GM23338 (cell line): ENCODE data around the gene ANKZF1. TPM values are rescaled to one million over a fixed set of nuclear protein-coding genes. Genes with fewer than 3 reads are reported as not detected.

ENCODE experiments used
- ATAC-seq: fragments of 200-7000 bp; cut with Tn5 transposase; 3 replicates; pipeline ENCODE4 v1.9.1; 2020
- DNase-seq: peaks from one replicate; pipeline ENCODE4 v3.0.0-alpha.2; 2015; ENCODE audit warnings: low spot score
- H2AFZ ChIP-seq: fragments of 200-600 bp; sonication (generic); 2 replicates; pipeline ENCODE4 v1.8.0; 2016; ENCODE audit warnings: antibody characterized with exemption, mild to moderate bottlenecking, moderate library complexity
- H3F3A ChIP-seq: fragments of 200-600 bp; sonication (generic); replicated peaks from 2 replicates; pipeline ENCODE4 v1.8.0; 2017; ENCODE audit warnings: antibody characterized with exemption, mixed run types, low read depth
- H3K27ac ChIP-seq: fragments of 200-600 bp; sonication (generic); 2 replicates; pipeline ENCODE4 v1.6.1; 2016; ENCODE audit warnings: low read depth
- H3K27me3 ChIP-seq: fragments of 200-600 bp; sonication (generic); 2 replicates; pipeline ENCODE4 v1.8.0; 2016; ENCODE audit warnings: mild to moderate bottlenecking, mixed run types, moderate library complexity; ENCODE audit not compliant: insufficient read depth
- H3K36me3 ChIP-seq: fragments of 200-600 bp; sonication (generic); 2 replicates; pipeline ENCODE4 v1.8.0; 2016; ENCODE audit warnings: mild to moderate bottlenecking; ENCODE audit not compliant: insufficient read depth
- H3K4me1 ChIP-seq: fragments of 200-600 bp; sonication (generic); 2 replicates; pipeline ENCODE4 v1.8.0; 2016; ENCODE audit warnings: mild to moderate bottlenecking, moderate library complexity; ENCODE audit not compliant: insufficient read depth
- H3K4me2 ChIP-seq: fragments of 200-600 bp; sonication (generic); 2 replicates; pipeline ENCODE4 v1.7.1; 2017; ENCODE audit warnings: mixed run types
- H3K4me3 ChIP-seq: fragments of 200-600 bp; sonication (generic); 2 replicates; pipeline ENCODE4 v1.6.1; 2016; ENCODE audit warnings: mixed run types
- H3K79me2 ChIP-seq: fragments of 200-600 bp; sonication (generic); replicated peaks from 2 replicates; pipeline ENCODE4 v1.8.0; 2017; ENCODE audit warnings: mild to moderate bottlenecking; ENCODE audit not compliant: insufficient read depth
- H3K9me2 ChIP-seq: fragments of 200-600 bp; sonication (generic); 2 replicates; pipeline ENCODE4 v1.8.0; 2017; ENCODE audit not compliant: insufficient read depth
- H4K20me1 ChIP-seq: fragments of 200-600 bp; sonication (generic); replicated peaks from 2 replicates; pipeline ENCODE4 v1.8.0; 2017; ENCODE audit warnings: mild to moderate bottlenecking; ENCODE audit not compliant: insufficient read depth
- H3K27ac Mint-ChIP-seq: 2 replicates; pipeline ENCODE4 v1.8.0; 2020; ENCODE audit warnings: inconsistent platforms, mild to moderate bottlenecking, moderate library complexity, mixed read lengths
- H3K27me3 Mint-ChIP-seq: 3 replicates; pipeline ENCODE4 v1.8.0; 2022; ENCODE audit warnings: low read depth, mild to moderate bottlenecking, moderate library complexity, mixed read lengths, inconsistent platforms; ENCODE audit not compliant: insufficient read depth, poor library complexity
- H3K36me3 Mint-ChIP-seq: 3 replicates; pipeline ENCODE4 v1.8.0; 2021; ENCODE audit warnings: low read depth, mild to moderate bottlenecking, inconsistent platforms, moderate library complexity, mixed read lengths
- H3K4me1 Mint-ChIP-seq: 3 replicates; pipeline ENCODE4 v1.8.0; 2020; ENCODE audit warnings: mild to moderate bottlenecking, inconsistent platforms, mixed read lengths
- H3K4me3 Mint-ChIP-seq: 3 replicates; pipeline ENCODE4 v1.8.0; 2021; ENCODE audit warnings: moderate library complexity, mild to moderate bottlenecking, inconsistent platforms, mixed read lengths
- H3K9me3 Mint-ChIP-seq: 3 replicates; pipeline ENCODE4 v1.8.0; 2020; ENCODE audit warnings: moderate library complexity, mild to moderate bottlenecking, inconsistent platforms, mixed read lengths
- CREB1 ChIP-seq: fragments of 250-450 bp; sonication (Bioruptor Pico); IDR thresholded peaks from 2 replicates; pipeline ENCODE4 v1.5.0; 2020; ENCODE audit warnings: low read depth, mild to moderate bottlenecking, moderate library complexity
- ETS1 ChIP-seq: IDR thresholded peaks from 2 replicates; pipeline ENCODE4 v1.6.1; 2016; ENCODE audit warnings: antibody characterized with exemption
- EZH2 ChIP-seq: fragments of 200-600 bp; sonication (generic); IDR thresholded peaks from one replicate; pipeline ENCODE4 v1.8.0; 2017; ENCODE audit warnings: antibody characterized with exemption, mild to moderate bottlenecking, low read depth; ENCODE audit not compliant: unreplicated experiment
- EZH2phosphoT487 ChIP-seq: fragments of 200-600 bp; sonication (generic); IDR thresholded peaks from one replicate; pipeline ENCODE4 v1.8.1; 2018; ENCODE audit warnings: antibody characterized with exemption; ENCODE audit not compliant: unreplicated experiment
- JUNB ChIP-seq: IDR thresholded peaks from one replicate; pipeline ENCODE4 v1.6.1; 2016; ENCODE audit warnings: antibody characterized with exemption; ENCODE audit not compliant: unreplicated experiment
- NANOG ChIP-seq: IDR thresholded peaks from 2 replicates; pipeline ENCODE4 v1.6.1; 2016; ENCODE audit warnings: antibody characterized with exemption, borderline replicate concordance
- POLR2AphosphoS5 ChIP-seq: IDR thresholded peaks from 2 replicates; pipeline ENCODE4 v1.6.1; 2016; ENCODE audit warnings: antibody characterized with exemption, low read depth
- STAT1 ChIP-seq: IDR thresholded peaks from one replicate; pipeline ENCODE4 v1.6.1; 2016; ENCODE audit warnings: antibody characterized with exemption; ENCODE audit not compliant: unreplicated experiment
- ZNF114 ChIP-seq: fragments of 250-450 bp; sonication (Bioruptor Pico); IDR thresholded peaks from 2 replicates; pipeline ENCODE4 v1.5.0; 2020; ENCODE audit warnings: mild to moderate bottlenecking, moderate library complexity
- ZNF331 ChIP-seq: fragments of 250-450 bp; sonication (Bioruptor Pico); IDR thresholded peaks from 2 replicates; pipeline ENCODE4 v1.5.0; 2020; ENCODE audit warnings: low read depth, mild to moderate bottlenecking, moderate library complexity
- polyA plus RNA-seq: library from polyadenylated mRNA; unstranded; fragments of >200 nt; fragmentation: Nextera tagmentation; extraction: Ambion mirVana; gene quantifications from 2 replicates; pipeline ENCODE4 v1.2.1, GENCODE V29; 2016
- total RNA-seq: library from RNA; depleted of rRNA; stranded (reverse); fragments of >200 nt; shearing (Covaris generic); gene quantifications from 2 replicates; pipeline ENCODE4 v1.2.3, GENCODE V29; 2014
- TF ChIP-seq, protein P1 (sequence below): IDR thresholded peaks from one replicate; pipeline ENCODE4 v1.6.1; 2018; ENCODE audit warnings: antibody characterized with exemption; ENCODE audit not compliant: unreplicated experiment
- TF ChIP-seq, protein P2 (sequence below), 2 experiments: fragments of 200-600 bp in 1 of 2; sonication (generic) in 1 of 2; conservative IDR thresholded peaks; 2 replicates each; pipeline versions ENCODE4 v1.5.1 to v1.6.1; 2016 to 2017; ENCODE audit warnings: antibody characterized with exemption in 2 of 2, low read depth in 2 of 2, mild to moderate bottlenecking in 2 of 2, moderate library complexity in 1 of 2
- TF ChIP-seq, protein P3 (sequence below): fragments of 250-450 bp; sonication (Bioruptor Pico); IDR thresholded peaks from 2 replicates; pipeline ENCODE4 v1.5.0; 2020; ENCODE audit warnings: mild to moderate bottlenecking, moderate library complexity

Gene ANKZF1
- total and polyA plus RNA-seq, 2 experiments from 2014 or later = 29.9 to 61.9 TPM

DNA sequence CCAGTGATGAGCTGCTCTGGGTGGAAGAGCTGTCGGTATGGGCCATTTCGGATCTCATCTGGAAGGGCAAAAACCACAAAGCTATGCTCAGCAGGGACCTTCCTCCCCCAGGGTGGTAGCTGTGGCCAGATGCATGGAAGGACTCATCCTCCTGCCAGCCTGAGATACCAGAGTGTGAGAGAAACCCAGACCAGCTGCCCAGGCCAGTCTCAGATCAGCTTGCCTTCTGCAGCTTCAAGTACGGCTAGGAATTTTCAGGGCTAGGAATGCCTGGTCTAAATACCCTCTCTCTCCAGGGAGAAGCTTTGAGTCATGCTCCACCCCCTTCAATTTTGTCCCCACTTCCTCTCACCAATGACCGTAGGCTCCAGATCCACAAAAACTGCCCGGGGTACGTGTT lies 22.1 kb downstream of the ANKZF1 start:
- Mint-ChIP-seq H3K27ac (no peak overlapping the region), H3K4me3 (peak overlapping the region; percentile 85), H3K4me1 (peaks cover 44% of the 10 kb centered on the region), H3K9me3 (no peaks in the 10 kb centered on the region), H3K27me3 (peaks cover 40% of the 10 kb centered on the region), H3K36me3 (peaks cover 44% of the 10 kb centered on the region)
- Histone ChIP-seq H3K4me1 (peaks cover 7% of the 10 kb centered on the region; the same call in 1 of the 2 replicates), H3K27ac (no peak overlapping the region), H3K4me2 (0 out of 2 replicates have a peak overlapping the region, but pooled peaks have one; percentile 96), H4K20me1 (no peaks in the 10 kb centered on the region), H3K79me2 (no peaks in the 10 kb centered on the region), H2AFZ (no peak overlapping the region), H3F3A (no peaks in the 10 kb centered on the region; the same call in 1 of the 2 replicates), H3K4me3 (no peak overlapping the region), H3K27me3 (peaks cover 43% of the 10 kb centered on the region), H3K9me2 (no peaks in the 10 kb centered on the region), H3K36me3 (peaks cover 3% of the 10 kb centered on the region; the same call in 1 of the 2 replicates)
- TF ChIP-seq, protein P1, sequence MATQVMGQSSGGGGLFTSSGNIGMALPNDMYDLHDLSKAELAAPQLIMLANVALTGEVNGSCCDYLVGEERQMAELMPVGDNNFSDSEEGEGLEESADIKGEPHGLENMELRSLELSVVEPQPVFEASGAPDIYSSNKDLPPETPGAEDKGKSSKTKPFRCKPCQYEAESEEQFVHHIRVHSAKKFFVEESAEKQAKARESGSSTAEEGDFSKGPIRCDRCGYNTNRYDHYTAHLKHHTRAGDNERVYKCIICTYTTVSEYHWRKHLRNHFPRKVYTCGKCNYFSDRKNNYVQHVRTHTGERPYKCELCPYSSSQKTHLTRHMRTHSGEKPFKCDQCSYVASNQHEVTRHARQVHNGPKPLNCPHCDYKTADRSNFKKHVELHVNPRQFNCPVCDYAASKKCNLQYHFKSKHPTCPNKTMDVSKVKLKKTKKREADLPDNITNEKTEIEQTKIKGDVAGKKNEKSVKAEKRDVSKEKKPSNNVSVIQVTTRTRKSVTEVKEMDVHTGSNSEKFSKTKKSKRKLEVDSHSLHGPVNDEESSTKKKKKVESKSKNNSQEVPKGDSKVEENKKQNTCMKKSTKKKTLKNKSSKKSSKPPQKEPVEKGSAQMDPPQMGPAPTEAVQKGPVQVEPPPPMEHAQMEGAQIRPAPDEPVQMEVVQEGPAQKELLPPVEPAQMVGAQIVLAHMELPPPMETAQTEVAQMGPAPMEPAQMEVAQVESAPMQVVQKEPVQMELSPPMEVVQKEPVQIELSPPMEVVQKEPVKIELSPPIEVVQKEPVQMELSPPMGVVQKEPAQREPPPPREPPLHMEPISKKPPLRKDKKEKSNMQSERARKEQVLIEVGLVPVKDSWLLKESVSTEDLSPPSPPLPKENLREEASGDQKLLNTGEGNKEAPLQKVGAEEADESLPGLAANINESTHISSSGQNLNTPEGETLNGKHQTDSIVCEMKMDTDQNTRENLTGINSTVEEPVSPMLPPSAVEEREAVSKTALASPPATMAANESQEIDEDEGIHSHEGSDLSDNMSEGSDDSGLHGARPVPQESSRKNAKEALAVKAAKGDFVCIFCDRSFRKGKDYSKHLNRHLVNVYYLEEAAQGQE = no peak
- no peak for TF ChIP-seq NANOG
- no peak for TF ChIP-seq JUNB
- no peak for TF ChIP-seq CREB1 (CRISPR knock-in tag)
- TF ChIP-seq ZNF331 = no peak
- no peak for TF ChIP-seq STAT1
- no peak for TF ChIP-seq EZH2
- no peak for TF ChIP-seq ETS1
- TF ChIP-seq EZH2phosphoT487 = no peak
- TF ChIP-seq ZNF114 = no peak
- TF ChIP-seq, protein P2, sequence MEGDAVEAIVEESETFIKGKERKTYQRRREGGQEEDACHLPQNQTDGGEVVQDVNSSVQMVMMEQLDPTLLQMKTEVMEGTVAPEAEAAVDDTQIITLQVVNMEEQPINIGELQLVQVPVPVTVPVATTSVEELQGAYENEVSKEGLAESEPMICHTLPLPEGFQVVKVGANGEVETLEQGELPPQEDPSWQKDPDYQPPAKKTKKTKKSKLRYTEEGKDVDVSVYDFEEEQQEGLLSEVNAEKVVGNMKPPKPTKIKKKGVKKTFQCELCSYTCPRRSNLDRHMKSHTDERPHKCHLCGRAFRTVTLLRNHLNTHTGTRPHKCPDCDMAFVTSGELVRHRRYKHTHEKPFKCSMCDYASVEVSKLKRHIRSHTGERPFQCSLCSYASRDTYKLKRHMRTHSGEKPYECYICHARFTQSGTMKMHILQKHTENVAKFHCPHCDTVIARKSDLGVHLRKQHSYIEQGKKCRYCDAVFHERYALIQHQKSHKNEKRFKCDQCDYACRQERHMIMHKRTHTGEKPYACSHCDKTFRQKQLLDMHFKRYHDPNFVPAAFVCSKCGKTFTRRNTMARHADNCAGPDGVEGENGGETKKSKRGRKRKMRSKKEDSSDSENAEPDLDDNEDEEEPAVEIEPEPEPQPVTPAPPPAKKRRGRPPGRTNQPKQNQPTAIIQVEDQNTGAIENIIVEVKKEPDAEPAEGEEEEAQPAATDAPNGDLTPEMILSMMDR (conservative IDR thresholded peaks at IDR 0.05; ENCODE audit: low read depth in 2 of 2) = no peak
- TF ChIP-seq, protein P3, sequence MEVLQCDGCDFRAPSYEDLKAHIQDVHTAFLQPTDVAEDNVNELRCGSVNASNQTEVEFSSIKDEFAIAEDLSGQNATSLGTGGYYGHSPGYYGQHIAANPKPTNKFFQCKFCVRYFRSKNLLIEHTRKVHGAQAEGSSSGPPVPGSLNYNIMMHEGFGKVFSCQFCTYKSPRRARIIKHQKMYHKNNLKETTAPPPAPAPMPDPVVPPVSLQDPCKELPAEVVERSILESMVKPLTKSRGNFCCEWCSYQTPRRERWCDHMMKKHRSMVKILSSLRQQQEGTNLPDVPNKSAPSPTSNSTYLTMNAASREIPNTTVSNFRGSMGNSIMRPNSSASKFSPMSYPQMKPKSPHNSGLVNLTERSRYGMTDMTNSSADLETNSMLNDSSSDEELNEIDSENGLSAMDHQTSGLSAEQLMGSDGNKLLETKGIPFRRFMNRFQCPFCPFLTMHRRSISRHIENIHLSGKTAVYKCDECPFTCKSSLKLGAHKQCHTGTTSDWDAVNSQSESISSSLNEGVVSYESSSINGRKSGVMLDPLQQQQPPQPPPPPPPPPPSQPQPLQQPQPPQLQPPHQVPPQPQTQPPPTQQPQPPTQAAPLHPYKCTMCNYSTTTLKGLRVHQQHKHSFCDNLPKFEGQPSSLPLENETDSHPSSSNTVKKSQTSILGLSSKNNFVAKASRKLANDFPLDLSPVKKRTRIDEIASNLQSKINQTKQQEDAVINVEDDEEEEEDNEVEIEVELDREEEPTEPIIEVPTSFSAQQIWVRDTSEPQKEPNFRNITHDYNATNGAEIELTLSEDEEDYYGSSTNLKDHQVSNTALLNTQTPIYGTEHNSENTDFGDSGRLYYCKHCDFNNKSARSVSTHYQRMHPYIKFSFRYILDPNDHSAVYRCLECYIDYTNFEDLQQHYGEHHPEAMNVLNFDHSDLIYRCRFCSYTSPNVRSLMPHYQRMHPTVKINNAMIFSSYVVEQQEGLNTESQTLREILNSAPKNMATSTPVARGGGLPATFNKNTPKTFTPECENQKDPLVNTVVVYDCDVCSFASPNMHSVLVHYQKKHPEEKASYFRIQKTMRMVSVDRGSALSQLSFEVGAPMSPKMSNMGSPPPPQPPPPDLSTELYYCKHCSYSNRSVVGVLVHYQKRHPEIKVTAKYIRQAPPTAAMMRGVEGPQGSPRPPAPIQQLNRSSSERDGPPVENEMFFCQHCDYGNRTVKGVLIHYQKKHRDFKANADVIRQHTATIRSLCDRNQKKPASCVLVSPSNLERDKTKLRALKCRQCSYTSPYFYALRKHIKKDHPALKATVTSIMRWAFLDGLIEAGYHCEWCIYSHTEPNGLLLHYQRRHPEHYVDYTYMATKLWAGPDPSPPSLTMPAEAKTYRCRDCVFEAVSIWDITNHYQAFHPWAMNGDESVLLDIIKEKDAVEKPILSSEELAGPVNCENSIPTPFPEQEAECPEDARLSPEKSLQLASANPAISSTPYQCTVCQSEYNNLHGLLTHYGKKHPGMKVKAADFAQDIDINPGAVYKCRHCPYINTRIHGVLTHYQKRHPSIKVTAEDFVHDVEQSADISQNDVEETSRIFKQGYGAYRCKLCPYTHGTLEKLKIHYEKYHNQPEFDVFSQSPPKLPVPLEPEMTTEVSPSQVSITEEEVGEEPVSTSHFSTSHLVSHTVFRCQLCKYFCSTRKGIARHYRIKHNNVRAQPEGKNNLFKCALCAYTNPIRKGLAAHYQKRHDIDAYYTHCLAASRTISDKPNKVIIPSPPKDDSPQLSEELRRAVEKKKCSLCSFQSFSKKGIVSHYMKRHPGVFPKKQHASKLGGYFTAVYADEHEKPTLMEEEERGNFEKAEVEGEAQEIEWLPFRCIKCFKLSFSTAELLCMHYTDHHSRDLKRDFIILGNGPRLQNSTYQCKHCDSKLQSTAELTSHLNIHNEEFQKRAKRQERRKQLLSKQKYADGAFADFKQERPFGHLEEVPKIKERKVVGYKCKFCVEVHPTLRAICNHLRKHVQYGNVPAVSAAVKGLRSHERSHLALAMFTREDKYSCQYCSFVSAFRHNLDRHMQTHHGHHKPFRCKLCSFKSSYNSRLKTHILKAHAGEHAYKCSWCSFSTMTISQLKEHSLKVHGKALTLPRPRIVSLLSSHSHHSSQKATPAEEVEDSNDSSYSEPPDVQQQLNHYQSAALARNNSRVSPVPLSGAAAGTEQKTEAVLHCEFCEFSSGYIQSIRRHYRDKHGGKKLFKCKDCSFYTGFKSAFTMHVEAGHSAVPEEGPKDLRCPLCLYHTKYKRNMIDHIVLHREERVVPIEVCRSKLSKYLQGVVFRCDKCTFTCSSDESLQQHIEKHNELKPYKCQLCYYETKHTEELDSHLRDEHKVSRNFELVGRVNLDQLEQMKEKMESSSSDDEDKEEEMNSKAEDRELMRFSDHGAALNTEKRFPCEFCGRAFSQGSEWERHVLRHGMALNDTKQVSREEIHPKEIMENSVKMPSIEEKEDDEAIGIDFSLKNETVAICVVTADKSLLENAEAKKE = no peak
- TF ChIP-seq POLR2AphosphoS5 = no peak
- ATAC-seq (no peak), DNase-seq (no peak)
